ENCODE data around the gene HPD. TPM values are rescaled to one million over a fixed set of nuclear protein-coding genes. Genes with fewer than 3 reads are reported as not detected.

Gene HPD
- total RNA-seq: 1.8 TPM
- long read RNA-seq, partial matches to known transcripts: 0 of 1 reads
- long read RNA-seq, other reads (novel, unspliced or antisense): 1 of 1 reads

DNA sequence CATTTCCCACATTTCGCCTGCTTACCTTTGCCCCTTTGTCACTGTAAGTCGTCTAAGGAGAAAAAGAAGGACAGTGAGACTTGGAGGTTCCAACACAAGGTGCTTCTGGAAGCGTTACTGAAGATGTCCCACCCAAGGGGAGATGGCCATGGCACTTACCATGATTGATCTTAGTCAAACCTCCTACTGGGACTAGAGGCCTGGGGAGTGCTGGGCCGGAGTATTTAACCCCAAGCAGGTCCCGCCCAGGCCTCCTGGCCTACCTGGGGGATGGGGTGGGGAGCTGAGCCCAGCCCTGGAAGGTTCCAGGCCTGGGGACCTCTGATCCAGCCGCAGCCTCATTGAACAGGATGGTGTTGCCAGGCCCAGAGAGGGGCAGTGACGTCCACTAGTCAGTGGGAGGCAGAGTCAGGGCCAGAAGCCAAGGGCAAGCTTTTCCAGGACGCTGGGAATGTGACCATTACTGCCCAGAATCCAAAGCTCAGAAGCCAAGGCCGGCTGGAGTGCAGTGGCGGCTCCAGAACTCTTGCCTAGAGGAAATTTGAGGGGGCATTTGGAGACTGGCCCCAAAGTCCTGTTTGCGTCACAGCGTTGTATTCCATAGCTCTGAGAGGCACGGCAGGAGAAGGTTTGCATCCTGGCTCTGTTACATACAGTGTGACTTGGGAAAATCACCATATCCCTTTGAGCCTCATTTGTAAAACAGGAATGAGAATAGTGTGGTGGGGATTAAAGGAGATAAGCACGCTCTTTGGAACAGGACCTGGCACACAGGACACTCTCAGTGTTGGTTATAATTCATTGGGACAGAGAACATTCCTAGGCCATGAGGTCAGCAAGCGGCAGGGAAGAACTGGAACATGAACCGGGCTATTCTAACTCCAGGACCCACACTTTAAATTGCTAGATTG, at the start of gene HPD:
Gene HPD, minus strand, starts transcription at position 198 of the 911 bp plus-strand sequence. Its CDS starts 36 bp downstream, at position 162.
- Histone ChIP-seq H3K27me3 (no peaks in the 10 kb centered on the region), H3K36me3 (no peaks in the 10 kb centered on the region), H3K9me3 (no peaks in the 10 kb centered on the region), H3K4me1 (peaks cover 18% of the 10 kb centered on the region), H3K4me3 (no peak within 1 kb of the TSS), H3K27ac (peak within 1 kb of the TSS; percentile 76)
- ATAC-seq (peak; percentile 78), DNase-seq (no peak)
- TF ChIP-seq, protein P1, sequence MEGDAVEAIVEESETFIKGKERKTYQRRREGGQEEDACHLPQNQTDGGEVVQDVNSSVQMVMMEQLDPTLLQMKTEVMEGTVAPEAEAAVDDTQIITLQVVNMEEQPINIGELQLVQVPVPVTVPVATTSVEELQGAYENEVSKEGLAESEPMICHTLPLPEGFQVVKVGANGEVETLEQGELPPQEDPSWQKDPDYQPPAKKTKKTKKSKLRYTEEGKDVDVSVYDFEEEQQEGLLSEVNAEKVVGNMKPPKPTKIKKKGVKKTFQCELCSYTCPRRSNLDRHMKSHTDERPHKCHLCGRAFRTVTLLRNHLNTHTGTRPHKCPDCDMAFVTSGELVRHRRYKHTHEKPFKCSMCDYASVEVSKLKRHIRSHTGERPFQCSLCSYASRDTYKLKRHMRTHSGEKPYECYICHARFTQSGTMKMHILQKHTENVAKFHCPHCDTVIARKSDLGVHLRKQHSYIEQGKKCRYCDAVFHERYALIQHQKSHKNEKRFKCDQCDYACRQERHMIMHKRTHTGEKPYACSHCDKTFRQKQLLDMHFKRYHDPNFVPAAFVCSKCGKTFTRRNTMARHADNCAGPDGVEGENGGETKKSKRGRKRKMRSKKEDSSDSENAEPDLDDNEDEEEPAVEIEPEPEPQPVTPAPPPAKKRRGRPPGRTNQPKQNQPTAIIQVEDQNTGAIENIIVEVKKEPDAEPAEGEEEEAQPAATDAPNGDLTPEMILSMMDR (IDR thresholded peaks at IDR 0.05): no peak
- intact Hi-C loops (cut with DNase I): no loop called here

DNA sequence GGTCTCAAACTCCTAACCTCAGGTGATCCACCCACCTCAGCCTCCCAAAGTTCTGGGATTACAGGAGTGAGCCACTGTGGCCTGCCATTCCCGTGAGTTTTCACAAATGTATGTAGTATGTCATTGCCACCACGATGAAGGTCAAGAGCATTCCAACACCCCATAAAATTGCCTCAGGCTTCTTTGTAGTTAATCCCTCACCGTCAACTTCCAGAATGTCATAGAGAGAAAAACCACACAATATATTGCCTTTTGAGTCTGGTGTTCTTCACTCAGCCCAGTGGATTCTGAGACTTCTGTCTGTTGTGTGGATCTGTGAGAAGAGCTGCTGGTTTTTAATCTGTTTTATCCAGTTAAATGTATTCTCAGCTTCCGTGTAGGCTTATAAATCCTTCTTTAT, 47.1 kb upstream of the HPD start:
- Histone ChIP-seq H3K9me3 (no peaks in the 10 kb centered on the region), H3K27ac (no peak overlapping the region), H3K36me3 (peaks cover 96% of the 10 kb centered on the region), H3K27me3 (no peaks in the 10 kb centered on the region), H3K4me3 (no peak overlapping the region), H3K4me1 (no peaks in the 10 kb centered on the region)
- ATAC-seq: no peak
- TF ChIP-seq, protein P1 (IDR thresholded peaks at IDR 0.05): no peak
- intact Hi-C loops (cut with DNase I): no loop called here
- no peak for DNase-seq

DNA sequence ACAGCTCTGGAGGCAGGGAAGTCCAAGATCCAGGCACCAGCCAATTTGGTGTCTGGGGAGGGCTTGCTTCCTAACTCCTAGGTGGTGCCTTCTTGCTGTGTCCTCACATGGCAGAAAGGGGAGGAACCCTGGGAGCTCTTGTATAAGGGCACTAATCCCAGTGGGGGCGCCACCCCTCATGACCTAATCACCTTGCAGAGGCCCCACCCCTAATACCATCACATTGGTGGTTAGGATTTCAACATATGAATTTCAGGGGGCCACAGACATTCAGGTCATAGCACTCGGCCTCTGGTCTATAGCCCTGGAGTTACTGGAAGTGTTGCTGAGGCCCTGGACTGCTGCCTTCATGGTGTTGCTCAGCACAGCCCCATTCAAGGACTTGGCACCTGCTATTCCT, 44.5 kb upstream of the HPD start:
- no peaks in the 10 kb centered on the region for H3K9me3 ChIP-seq
- TF ChIP-seq, protein P1 (IDR thresholded peaks at IDR 0.05): no peak
- no peaks in the 10 kb centered on the region for H3K4me1 ChIP-seq
- ATAC-seq (peak; percentile 29), DNase-seq (no peak)
- no peaks in the 10 kb centered on the region for H3K27me3 ChIP-seq
- intact Hi-C loops (cut with DNase I): no loop called here
- H3K36me3 ChIP-seq: peaks cover 98% of the 10 kb centered on the region
- no peak overlapping the region for H3K27ac ChIP-seq
- no peak overlapping the region for H3K4me3 ChIP-seq

DNA sequence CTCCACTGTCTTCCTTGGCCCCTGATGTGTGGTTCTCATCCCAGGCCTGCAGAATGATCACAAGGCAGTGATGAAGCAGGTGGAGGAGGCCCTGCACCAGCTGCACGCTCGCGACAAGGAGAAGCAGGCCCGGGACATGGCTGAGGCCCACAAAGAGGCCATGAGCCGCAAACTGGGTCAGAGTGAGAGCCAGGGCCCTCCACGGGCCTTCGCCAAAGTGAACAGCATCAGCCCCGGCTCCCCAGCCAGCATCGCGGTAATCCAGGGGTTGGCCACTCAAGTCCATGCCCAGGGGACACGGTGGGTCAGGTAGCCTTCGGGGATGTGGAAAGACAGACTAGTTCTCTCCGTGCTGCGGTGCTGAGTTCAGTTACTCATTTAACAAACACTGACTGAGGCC, 40.9 kb upstream of the HPD start:
- Histone ChIP-seq H3K36me3 (peaks cover 98% of the 10 kb centered on the region), H3K27me3 (no peaks in the 10 kb centered on the region), H3K9me3 (no peaks in the 10 kb centered on the region), H3K27ac (no peak overlapping the region), H3K4me1 (no peaks in the 10 kb centered on the region), H3K4me3 (no peak overlapping the region)
- no peak for DNase-seq
- intact Hi-C loops (cut with DNase I): no loop called here
- TF ChIP-seq, protein P1 (IDR thresholded peaks at IDR 0.05): no peak
- no peak for ATAC-seq

DNA sequence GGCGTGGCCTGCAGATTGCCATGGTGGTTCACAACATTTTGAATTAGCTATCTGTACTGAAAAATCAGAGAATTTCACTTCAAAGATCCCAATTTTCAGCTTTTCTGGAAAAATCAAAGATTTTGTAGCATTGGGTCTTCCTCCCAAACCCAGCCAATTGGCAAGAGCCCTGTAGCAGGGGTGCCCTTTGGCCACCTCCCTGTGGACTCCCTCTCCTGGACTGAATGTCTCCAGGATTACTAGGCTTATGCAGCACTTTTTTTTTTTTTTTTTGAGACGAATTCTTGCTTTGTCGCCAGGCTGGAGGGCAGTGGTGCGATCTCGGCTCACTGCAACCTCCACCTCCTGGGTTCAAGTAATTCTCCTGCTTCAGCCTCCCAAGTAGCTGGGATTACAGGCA, 39.6 kb upstream of the HPD start:
- H3K4me3 ChIP-seq: no peak overlapping the region
- no peaks in the 10 kb centered on the region for H3K27me3 ChIP-seq
- H3K9me3 ChIP-seq: no peaks in the 10 kb centered on the region
- no peak for DNase-seq
- H3K27ac ChIP-seq: no peak overlapping the region
- no peaks in the 10 kb centered on the region for H3K4me1 ChIP-seq
- ATAC-seq: no peak
- H3K36me3 ChIP-seq: peaks cover 91% of the 10 kb centered on the region
- TF ChIP-seq, protein P1 (IDR thresholded peaks at IDR 0.05): no peak
- intact Hi-C loops (cut with DNase I): no loop called here

Measured in upper lobe of right lung (tissue), 1 donor.